DMS114 treated with DMSO at 0.1 percent for 48 hours (cell line): Measurements from ENCODE around the gene EEF1B2.
"Not testable (repeated sequence)": the region's sequence is repeated elsewhere in the genome, so short reads cannot be mapped to it uniquely, and the experiment has no call there.

Source experiments
- DNase-seq: peaks from one replicate; lab custom pipeline; 2025; ENCODE audit not compliant: unreplicated experiment; lab: John Stamatoyannopoulos, UW

The EEF1B2 gene

DNA sequence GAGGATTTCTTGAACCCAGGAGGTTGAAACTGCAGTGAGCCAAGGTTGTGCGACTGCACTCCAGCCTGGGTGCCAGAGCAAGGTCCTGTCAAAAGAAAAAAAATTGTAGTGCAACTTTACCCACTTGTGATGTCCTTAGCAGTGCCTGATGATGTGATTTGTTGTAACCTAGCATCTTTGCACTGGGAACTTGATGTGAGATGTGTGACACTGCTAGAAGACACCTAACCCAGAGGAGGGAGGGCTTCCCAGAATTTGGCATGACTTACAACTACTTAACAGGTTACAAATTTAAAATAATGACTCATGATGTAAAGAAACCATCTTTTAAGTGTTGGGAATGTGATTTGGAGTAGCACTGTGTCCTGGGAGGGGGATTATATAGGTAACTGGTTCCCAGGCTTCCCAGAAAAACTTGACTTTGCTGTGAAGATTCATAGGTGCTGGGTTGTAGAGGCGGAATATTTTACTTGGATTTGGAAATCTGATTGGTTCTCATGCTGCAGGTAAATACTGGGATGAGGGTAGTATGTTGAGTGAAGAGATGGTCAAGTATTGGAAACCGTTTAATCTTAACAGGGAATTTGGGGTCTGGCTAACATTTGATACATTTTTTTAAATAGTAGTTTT lies 3.7 kb downstream of the EEF1B2 start:
- DNase-seq = no peak

- DNase-seq = peak; percentile 37
Measured at GRCh38 chr2:206164261-206164862, 4.7 kb downstream of the EEF1B2 start.

DNA sequence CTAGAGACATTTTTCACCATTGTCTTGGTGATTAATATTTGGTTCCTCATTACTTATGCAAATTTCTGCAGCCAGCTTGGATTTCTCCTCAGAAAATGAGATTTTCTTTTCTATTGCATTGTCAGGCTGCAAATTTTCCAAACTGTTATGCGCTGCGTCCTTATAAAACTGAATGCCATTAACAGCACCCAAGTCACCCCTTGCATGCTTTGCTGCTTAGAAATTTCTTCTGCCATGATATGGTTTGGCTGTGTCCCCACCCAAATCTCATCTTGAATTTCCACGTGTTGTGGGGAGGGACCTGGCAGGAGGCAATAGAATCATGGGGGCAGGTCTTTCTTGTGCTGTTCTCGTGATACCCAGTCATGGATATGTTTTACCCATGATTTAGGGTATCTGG lies 8.5 kb downstream of the EEF1B2 start:
- not testable (repeated sequence) for DNase-seq

- not testable (repeated sequence) for DNase-seq
Measured at GRCh38 chr2:206171624-206172397, 12.1 kb downstream of the EEF1B2 start.

DNA sequence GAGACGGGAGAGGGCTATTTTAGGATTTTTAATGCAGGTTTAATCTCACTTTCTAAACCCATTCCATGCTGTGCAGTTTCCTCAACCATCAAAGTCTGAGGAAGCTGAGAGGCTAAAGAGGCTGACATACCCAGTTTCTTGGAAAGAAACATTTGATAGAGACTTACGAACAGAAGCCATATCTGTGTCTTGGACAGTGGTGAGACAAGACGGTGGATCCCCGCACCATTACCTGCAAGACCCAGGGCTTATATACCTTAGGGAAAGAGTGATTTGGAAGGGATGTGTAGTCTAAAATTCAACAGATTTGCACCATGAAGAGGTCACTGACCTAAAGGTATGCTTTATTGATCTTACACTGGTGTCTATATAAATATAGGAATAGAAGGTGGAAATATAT lies 13.5 kb downstream of the EEF1B2 start:
- DNase-seq = no peak

GRCh38 chr2:206176121-206176520 lies 16.4 kb downstream of the EEF1B2 start:
- DNase-seq = no peak

GRCh38 chr2:206176901-206177300 lies 17.2 kb downstream of the EEF1B2 start:
- no peak for DNase-seq

- DNase-seq = not testable (repeated sequence)
Measured at GRCh38 chr2:206181526-206181925, 21.8 kb downstream of the EEF1B2 start.

DNA sequence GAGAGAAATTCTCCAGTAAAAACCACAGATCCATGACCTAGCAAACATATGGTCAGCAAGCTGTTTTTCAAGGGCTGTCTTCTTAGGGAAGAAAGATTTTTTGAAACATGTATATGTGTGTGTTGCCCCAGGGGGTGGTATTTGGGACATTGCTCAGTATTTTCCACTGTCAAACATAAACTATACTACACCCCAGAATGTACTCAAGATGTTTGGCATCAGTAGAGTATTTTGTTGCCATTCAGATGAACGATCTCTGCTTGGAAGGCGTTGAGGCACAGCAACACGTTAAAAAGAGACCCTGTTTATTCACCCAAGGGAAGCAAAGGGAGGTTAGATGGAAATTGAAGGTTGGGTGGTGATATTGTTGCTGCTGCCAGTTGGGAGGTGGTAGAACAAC lies 30.0 kb downstream of the EEF1B2 start:
- DNase-seq = no peak

GRCh38 chr2:206190111-206190510 lies 30.4 kb downstream of the EEF1B2 start:
- no peak for DNase-seq

DNA sequence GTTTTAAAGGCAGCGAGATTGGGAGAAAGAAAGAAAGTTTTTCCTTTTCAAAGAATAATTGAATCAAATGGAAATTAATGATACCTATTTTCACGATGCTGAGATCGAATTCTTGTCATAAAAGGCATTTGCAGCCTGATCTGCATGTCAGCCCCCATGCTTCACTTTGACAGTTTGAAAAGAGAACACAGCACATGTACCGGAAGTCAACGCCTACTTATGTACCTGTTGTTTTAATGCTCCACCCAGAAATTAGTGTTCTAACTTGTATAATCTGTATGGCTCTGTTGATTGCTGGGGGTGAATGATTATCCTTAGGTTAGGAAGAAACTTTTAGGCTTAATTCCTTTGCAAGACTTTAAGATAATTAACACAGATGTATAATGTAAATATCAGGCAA lies 31.0 kb downstream of the EEF1B2 start:
- DNase-seq = no peak

DNA sequence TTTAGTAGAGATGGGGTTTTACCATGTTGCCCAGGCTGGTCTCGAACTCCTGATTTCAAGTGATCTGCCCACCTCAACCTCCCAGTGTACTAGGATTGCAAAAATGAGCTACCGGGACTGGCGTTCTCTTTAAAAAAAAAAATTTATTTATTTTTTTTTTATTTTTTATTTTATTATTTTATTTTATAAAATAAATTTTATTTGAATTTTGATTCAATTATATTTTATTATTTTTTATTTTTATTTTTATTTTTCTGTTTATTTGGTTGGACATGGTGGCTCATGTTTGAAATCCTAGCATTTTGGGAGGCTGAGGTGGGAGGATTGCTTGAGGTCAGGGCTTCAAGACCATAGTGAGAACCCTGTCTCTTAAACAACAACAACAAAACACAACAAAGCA lies 32.5 kb downstream of the EEF1B2 start:
- no peak for DNase-seq

- DNase-seq = no peak
Measured at GRCh38 chr2:206193671-206194357, 34.1 kb downstream of the EEF1B2 start.

DNA sequence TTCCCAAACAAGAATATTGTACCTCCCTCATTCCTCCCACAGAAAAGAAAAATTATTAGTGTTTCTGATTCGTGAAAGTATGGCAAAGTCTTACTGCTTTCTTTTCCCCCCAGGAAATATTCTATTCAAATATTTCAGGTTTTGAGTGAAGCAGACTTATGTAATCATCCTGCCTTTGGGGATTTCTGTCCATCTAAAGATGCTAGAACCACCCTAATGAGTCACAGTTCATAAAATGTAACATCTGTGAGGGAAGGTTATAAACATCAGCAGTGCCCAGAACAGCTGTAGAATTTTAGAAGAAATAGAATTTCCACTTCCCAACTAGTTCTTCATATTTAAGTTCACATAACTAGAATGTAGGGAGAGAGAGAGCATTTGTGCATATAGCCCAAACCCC lies 39.0 kb downstream of the EEF1B2 start:
- DNase-seq = no peak

DNA sequence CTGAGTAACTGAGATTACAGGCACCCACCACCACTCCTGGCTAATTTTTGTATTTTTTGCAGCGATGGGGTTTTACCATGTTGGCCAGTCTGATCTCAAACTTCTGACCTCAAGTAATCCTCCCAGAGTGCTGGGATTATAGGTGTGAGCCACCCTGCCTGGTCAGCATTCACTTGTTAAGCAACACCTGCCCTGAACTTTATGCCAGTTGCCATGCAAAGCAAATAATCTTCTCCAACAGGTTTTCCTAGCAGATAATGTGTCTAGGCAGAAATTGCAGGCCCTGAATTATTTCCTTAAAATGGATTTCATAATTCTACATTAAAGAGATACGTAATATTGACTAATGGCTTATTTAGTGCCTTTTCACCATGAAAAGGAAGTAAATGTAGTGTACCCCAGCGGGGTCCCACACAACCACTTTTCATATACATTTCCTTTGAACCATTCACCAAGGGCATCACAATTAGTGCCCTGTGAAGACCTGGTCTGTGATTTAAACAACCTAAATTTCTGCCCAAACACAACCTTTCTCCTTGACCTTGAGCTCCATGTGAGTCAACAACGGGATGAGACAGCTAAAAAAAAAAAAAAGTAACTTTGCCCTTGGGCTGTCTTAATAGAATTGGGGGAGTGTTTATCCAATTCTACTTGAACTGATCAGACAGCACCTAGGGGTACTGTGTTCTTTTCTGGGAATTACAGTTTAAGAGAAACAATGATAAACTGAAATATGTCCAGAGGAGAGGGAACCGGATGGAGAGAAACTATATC lies 41.6 kb downstream of the EEF1B2 start:
- no peak for DNase-seq

- no peak for DNase-seq
Measured at GRCh38 chr2:206202446-206202845, 42.8 kb downstream of the EEF1B2 start.

DNA sequence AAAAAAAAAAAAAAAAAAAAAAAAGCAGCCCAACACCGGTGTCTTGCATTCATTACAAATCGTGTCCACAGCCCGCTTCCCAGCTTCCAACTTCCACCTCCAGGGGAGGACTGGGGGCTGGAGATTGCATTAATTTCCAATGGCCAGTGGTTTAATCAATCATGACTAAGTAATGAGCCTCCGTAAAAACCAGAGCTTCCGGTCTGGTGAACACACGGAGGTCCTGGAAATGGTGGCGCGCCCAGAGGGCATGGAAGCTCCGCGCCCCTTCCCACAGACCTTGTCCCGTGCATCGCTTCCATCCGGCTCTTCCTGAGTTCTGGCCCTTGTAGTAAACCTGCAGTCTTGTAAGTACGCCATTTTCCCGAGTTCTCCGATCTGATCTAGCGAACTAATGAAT lies 43.6 kb downstream of the EEF1B2 start:
- DNase-seq = no peak

DNA sequence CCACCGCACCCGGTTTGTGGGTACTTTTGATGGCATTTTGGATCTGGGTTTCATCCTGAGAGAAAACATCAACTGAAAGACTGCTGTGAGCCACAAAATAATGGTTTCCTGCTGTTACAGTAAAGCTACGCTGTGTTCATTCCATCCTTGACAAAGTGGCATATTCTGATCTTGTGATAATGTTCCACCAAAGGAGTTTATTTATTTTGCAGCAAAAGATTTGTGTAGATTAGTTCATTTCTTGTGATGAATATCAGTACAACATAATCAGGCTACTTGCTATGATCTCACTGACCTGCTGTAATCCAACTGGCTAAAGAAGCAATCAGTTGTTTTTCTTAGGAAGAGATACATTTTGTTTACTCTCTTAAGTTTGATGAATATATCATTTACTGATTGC lies 45.0 kb downstream of the EEF1B2 start:
- DNase-seq = no peak

DNA sequence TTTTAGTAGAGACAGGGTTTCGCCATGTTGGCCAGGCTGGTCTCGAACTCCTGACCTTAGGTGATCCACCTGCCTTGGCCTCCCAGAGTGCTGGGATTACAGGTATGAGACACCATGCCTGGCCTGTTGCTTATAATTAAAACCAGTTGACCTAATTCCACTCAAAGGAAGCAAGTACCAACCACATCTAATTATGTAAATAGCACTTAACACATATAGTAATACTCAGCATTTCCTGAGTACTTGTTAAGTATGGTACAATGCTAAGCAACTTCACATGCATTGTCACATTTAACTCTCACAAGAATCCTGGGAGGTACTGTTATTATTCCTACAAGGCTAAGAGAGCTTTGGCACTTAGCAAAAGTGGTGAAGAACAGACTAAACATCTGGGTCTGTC lies 47.6 kb downstream of the EEF1B2 start:
- DNase-seq = not testable (repeated sequence)

DNA sequence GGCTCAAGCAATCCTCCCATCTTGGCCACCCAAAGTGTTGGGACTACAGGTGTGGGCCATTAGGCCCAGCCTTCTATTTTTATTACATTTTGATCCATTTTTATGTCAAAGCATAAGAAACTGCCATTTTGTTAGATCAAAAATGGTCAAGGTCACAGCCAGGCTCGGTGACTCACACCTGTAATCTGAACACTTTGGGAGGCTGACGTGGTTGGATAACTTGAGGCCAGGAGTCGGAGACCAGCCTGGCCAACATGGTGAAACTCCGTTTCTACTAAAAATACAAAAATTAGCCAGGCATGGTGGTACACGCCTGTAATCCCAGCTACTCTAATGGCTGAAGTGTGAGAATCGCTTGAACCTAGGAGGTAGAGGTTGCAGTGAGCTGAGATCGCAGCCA lies 49.2 kb downstream of the EEF1B2 start:
- DNase-seq = no peak

GRCh38 chr2:206211657-206212255 lies 52.1 kb downstream of the EEF1B2 start:
- no peak for DNase-seq
